Measurements from ENCODE around the gene DTHD1. TPM values are rescaled to one million over a fixed set of nuclear protein-coding genes. Genes with fewer than 3 reads are reported as not detected.

DTHD1 gene
- total RNA-seq (under 1 TPM in 2 of 4 donors, not detected in 2; 0.07 to 0.15 TPM), polyA plus RNA-seq (under 1 TPM in 1 of 3 donors, not detected in 2; 0.01 TPM)
- long read RNA-seq, donor 1, result 0 reads
- long read RNA-seq, donor 2, result 0 reads

DNA sequence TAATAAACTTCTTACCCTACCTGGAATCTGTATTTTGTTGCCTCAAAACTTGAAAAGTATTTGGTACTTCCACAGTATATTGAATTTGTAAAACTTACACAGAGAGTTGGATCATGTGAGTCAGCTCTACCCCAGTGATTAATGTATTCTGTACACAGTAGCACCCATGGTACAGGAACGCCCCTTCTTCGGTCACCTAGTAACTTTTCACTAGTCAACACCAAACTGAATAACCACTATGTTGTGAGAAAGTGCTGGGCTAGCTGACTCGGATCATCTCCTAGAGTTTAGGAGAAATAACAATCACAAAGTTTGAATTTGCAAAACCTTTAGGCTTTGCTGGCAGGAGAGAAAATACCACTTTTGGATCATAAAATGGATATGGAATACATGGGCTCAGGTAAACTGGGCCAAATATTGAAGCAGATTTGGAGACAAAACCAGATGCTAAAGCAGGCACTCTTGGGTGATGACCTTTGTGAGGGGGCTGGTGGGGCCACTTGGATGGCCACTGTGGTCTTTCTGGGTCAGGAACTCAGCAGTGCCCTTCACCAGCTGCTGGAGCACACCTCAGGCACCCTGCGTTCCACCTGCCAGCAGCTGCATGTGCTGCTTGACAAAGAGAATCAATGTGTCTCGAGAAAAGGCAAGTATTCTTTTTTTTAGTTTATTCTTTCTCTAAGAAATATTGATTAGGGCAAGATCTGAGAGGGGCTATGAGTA, at the start of gene DTHD1:
DTHD1 (plus strand) TSS at position 233 of the 723 bp plus-strand sequence; CDS start at position 376, 143 bp downstream.
- ATAC-seq, result no peak
- no peak within 1 kb of the TSS for H3K27ac ChIP-seq
- H3K36me3 ChIP-seq (ENCODE audit: insufficient read depth in 1 of 2, low read depth in 1 of 2), result no peaks in the 10 kb centered on the region
- intact Hi-C loops (cut with DNase I), result no loop called here
- H3K4me1 ChIP-seq, result no peaks in the 10 kb centered on the region
- no peak for DNase-seq
- no peaks in the 10 kb centered on the region for H3K9me3 ChIP-seq
- WGBS, 3 donors, result 87 to 90% (median 90%) methylated on average over 5 of the region's 5 CpGs
- TF ChIP-seq, protein P1, sequence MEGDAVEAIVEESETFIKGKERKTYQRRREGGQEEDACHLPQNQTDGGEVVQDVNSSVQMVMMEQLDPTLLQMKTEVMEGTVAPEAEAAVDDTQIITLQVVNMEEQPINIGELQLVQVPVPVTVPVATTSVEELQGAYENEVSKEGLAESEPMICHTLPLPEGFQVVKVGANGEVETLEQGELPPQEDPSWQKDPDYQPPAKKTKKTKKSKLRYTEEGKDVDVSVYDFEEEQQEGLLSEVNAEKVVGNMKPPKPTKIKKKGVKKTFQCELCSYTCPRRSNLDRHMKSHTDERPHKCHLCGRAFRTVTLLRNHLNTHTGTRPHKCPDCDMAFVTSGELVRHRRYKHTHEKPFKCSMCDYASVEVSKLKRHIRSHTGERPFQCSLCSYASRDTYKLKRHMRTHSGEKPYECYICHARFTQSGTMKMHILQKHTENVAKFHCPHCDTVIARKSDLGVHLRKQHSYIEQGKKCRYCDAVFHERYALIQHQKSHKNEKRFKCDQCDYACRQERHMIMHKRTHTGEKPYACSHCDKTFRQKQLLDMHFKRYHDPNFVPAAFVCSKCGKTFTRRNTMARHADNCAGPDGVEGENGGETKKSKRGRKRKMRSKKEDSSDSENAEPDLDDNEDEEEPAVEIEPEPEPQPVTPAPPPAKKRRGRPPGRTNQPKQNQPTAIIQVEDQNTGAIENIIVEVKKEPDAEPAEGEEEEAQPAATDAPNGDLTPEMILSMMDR (IDR thresholded peaks at IDR 0.05), result no peak
- no peaks in the 10 kb centered on the region for H3K27me3 ChIP-seq (ENCODE audit: insufficient read depth in 3 of 3, low read length in 2 of 3)
- no peak within 1 kb of the TSS for H3K4me3 ChIP-seq

DNA sequence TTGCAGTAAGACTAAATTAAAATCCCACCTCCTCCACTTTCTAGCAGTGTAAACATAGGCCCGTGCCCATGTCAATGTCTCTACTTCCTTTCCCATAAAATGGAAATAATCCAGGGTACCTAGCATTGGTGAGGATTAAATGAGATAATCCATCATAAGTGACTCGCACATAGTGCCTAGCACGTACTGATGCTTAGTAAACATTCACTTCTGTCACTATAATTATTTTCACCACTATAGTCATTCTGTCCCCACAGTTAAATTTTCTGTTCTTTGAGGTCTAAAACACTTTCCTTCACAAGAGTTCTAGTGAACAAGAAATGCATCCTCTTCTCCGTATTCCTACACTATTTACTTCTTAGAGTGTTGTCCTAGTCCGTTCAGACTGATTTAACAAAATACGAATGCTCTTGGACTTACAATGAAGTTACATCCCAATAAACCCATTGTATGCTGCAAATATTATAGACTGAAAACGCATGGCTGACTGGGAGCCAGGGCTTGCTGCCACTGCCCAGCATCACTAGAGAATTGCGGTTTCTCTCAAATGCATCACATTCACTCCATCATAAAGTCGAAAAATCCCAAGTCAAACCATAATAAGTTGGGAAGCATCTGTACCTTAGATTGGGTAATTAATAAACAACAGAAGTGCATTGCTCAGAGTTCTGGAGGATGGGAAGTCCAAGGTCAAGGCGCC, 47.7 kb upstream of the DTHD1 start:
- ATAC-seq (no peak), DNase-seq (no peak)
- intact Hi-C loops (cut with DNase I), result no loop called here
- Histone ChIP-seq H3K4me1 (no peaks in the 10 kb centered on the region), H3K36me3 (ENCODE audit: insufficient read depth in 1 of 2, low read depth in 1 of 2) (no peaks in the 10 kb centered on the region), H3K4me3 (no peak overlapping the region), H3K27me3 (ENCODE audit: insufficient read depth in 3 of 3, low read length in 2 of 3) (no peaks in the 10 kb centered on the region), H3K27ac (no peak overlapping the region), H3K9me3 (peaks cover 2% of the 10 kb centered on the region)
- 90 to 92% (median 91%) methylated on average over 10 of the region's 10 CpGs for WGBS, 3 donors
- TF ChIP-seq, protein P1 (IDR thresholded peaks at IDR 0.05), result no peak

DNA sequence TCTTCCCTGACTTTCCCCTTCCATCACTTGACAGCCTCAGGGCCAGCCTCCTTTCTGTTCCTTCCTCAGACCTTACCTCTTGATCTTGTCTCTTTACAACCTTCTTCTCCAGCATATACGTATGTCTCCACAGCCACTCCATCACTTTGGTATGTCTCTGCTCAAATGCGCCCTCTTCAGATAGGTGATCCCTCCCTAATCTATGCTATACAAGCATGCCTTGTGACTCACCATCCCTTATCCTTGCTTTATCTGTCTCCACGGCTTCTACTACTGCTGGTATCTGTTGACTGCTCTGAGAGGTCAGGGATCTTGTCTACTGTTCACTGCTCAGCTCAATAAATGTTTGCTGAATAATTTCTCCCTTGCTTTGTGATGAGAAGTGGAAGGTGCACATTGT, 46.1 kb upstream of the DTHD1 start:
- intact Hi-C loops (cut with DNase I), result no loop called here
- Histone ChIP-seq H3K36me3 (ENCODE audit: insufficient read depth in 1 of 2, low read depth in 1 of 2) (no peaks in the 10 kb centered on the region), H3K4me1 (no peaks in the 10 kb centered on the region), H3K4me3 (no peak overlapping the region), H3K27me3 (ENCODE audit: insufficient read depth in 3 of 3, low read length in 2 of 3) (no peaks in the 10 kb centered on the region), H3K27ac (no peak overlapping the region), H3K9me3 (peaks cover 2% of the 10 kb centered on the region)
- WGBS, 3 donors, result 70 to 74% (median 73%) methylated on average over 3 of the region's 3 CpGs
- no peak for ATAC-seq
- no peak for DNase-seq
- TF ChIP-seq, protein P1 (IDR thresholded peaks at IDR 0.05), result no peak

DNA sequence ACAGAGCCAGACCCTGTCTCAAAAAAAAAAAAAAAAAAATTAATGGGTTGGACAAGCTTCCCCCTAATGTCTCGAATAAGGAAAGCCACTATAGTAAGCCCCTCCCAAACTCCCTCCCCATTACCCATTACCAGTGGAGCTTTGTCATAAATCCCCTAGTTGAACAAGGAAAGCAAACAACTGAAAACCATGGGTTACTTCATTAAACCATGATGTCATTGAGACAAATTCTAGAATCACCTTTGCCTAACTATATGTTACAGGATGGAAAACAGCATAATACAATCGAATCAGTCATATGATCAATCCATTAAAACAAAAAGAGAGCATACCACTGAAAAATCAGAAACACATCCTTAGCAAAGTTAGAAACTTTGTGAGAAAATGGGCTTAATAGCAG, 45.3 kb upstream of the DTHD1 start:
- Histone ChIP-seq H3K36me3 (ENCODE audit: insufficient read depth in 1 of 2, low read depth in 1 of 2) (no peaks in the 10 kb centered on the region), H3K4me3 (no peak overlapping the region), H3K9me3 (peaks cover 2% of the 10 kb centered on the region), H3K4me1 (no peaks in the 10 kb centered on the region), H3K27me3 (ENCODE audit: insufficient read depth in 3 of 3, low read length in 2 of 3) (no peaks in the 10 kb centered on the region), H3K27ac (no peak overlapping the region)
- intact Hi-C loops (cut with DNase I), result no loop called here
- 72 to 85% (median 73%) methylated on average over 2 of the region's 2 CpGs for WGBS, 3 donors
- TF ChIP-seq, protein P1 (IDR thresholded peaks at IDR 0.05), result no peak
- no peak for ATAC-seq
- no peak for DNase-seq
